OCI-LY1 (cell line): ENCODE measurements around the gene CD109.

Experiments
- H2AFZ ChIP-seq: fragments of 200-600 bp; sonication (generic), shearing (Covaris generic); 2 replicates; pipeline ENCODE4 v1.6.0; 2014; ENCODE audit warnings: antibody characterized with exemption, mild to moderate bottlenecking, low read length
- H3F3A ChIP-seq: fragments of 200-600 bp; sonication (generic), shearing (Covaris generic); 2 replicates; pipeline ENCODE4 v1.6.0; 2014; ENCODE audit warnings: mild to moderate bottlenecking, antibody characterized with exemption, low read length, moderate library complexity; ENCODE audit not compliant: insufficient read depth
- H3K27ac ChIP-seq: fragments of 200-600 bp; sonication (generic); 2 replicates; pipeline ENCODE4 v1.5.1; 2014; ENCODE audit warnings: low read length, mixed run types, mild to moderate bottlenecking, low read depth; ENCODE audit not compliant: poor library complexity, severe bottlenecking
- H3K27me3 ChIP-seq: fragments of 200-600 bp; sonication (generic); 2 replicates; pipeline ENCODE4 v1.6.0; 2014; ENCODE audit warnings: antibody characterized with exemption, mild to moderate bottlenecking, low read length, moderate library complexity; ENCODE audit not compliant: insufficient read depth
- H3K36me3 ChIP-seq: fragments of 200-600 bp; sonication (generic); 2 replicates; pipeline ENCODE4 v1.6.1; 2014; ENCODE audit warnings: mild to moderate bottlenecking, antibody characterized with exemption, low read length, moderate library complexity, mixed read lengths; ENCODE audit not compliant: insufficient read depth
- H3K4me1 ChIP-seq: fragments of 200-600 bp; sonication (generic); 2 replicates; pipeline ENCODE4 v1.5.1; 2014; ENCODE audit warnings: mild to moderate bottlenecking, low read length, moderate library complexity; ENCODE audit not compliant: insufficient read depth, severe bottlenecking
- H3K4me2 ChIP-seq: fragments of 200-600 bp; sonication (generic), shearing (Covaris generic); 2 replicates; pipeline ENCODE4 v1.6.1; 2014; ENCODE audit warnings: low read length
- H3K4me3 ChIP-seq: fragments of 200-600 bp; sonication (generic); 2 replicates; pipeline ENCODE4 v1.5.1; 2014; ENCODE audit warnings: low read length, low read depth, mild to moderate bottlenecking, mixed read lengths; ENCODE audit not compliant: poor library complexity, severe bottlenecking
- H3K79me2 ChIP-seq: fragments of 200-600 bp; shearing (Covaris generic); 2 replicates; pipeline ENCODE4 v1.6.1; 2016; ENCODE audit warnings: mixed run types, low read length, mixed read lengths; ENCODE audit not compliant: insufficient read depth
- H3K9ac ChIP-seq: fragments of 200-600 bp; sonication (generic), shearing (Covaris generic); 2 replicates; pipeline ENCODE4 v1.6.1; 2014; ENCODE audit warnings: mild to moderate bottlenecking, low read length, mixed read lengths
- H3K9me2 ChIP-seq: fragments of 200-600 bp; sonication (generic), shearing (Covaris generic); 2 replicates; pipeline ENCODE4 v1.6.1; 2014; ENCODE audit warnings: low read depth, mild to moderate bottlenecking, low read length, mixed read lengths
- H3K9me3 ChIP-seq: fragments of 200-600 bp; shearing (Covaris generic); 2 replicates; pipeline ENCODE4 v1.6.1; 2014; ENCODE audit warnings: low read length, mixed read lengths
- H4K20me1 ChIP-seq: fragments of 200-600 bp; sonication (generic), shearing (Covaris generic); 2 replicates; pipeline ENCODE4 v1.6.0; 2016; ENCODE audit warnings: mild to moderate bottlenecking, low read length; ENCODE audit not compliant: insufficient read depth
- EZH2 ChIP-seq: fragments of 200-600 bp; sonication (generic), shearing (Covaris generic); IDR thresholded peaks from 2 replicates; pipeline ENCODE4 v1.8.0; 2017; ENCODE audit warnings: borderline replicate concordance, mixed run types, mild to moderate bottlenecking, antibody characterized with exemption, low read length, moderate library complexity, mixed read lengths
- TF ChIP-seq, protein P1 (sequence below): fragments of 200-600 bp; sonication (generic), shearing (Covaris generic); IDR thresholded peaks from 2 replicates; pipeline ENCODE4 v1.5.1; 2017; ENCODE audit warnings: mild to moderate bottlenecking, antibody characterized with exemption, low read length, moderate library complexity, mixed read lengths

The CD109 gene

GRCh38 chr6:73688351-73688750, 7.7 kb upstream of the CD109 start:
- Histone ChIP-seq H3K27me3 (no peaks in the 10 kb centered on the region), H2AFZ (no peak overlapping the region), H3K27ac (no peak overlapping the region), H4K20me1 (no peaks in the 10 kb centered on the region), H3K36me3 (no peaks in the 10 kb centered on the region), H3K4me3 (no peak overlapping the region), H3K9me3 (no peaks in the 10 kb centered on the region), H3K4me1 (no peaks in the 10 kb centered on the region), H3F3A (no peaks in the 10 kb centered on the region), H3K79me2 (no peaks in the 10 kb centered on the region), H3K9me2 (no peaks in the 10 kb centered on the region), H3K4me2 (no peak overlapping the region), H3K9ac (no peak overlapping the region)
- TF ChIP-seq, protein P1, sequence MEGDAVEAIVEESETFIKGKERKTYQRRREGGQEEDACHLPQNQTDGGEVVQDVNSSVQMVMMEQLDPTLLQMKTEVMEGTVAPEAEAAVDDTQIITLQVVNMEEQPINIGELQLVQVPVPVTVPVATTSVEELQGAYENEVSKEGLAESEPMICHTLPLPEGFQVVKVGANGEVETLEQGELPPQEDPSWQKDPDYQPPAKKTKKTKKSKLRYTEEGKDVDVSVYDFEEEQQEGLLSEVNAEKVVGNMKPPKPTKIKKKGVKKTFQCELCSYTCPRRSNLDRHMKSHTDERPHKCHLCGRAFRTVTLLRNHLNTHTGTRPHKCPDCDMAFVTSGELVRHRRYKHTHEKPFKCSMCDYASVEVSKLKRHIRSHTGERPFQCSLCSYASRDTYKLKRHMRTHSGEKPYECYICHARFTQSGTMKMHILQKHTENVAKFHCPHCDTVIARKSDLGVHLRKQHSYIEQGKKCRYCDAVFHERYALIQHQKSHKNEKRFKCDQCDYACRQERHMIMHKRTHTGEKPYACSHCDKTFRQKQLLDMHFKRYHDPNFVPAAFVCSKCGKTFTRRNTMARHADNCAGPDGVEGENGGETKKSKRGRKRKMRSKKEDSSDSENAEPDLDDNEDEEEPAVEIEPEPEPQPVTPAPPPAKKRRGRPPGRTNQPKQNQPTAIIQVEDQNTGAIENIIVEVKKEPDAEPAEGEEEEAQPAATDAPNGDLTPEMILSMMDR: no peak
- no peak for TF ChIP-seq EZH2

DNA sequence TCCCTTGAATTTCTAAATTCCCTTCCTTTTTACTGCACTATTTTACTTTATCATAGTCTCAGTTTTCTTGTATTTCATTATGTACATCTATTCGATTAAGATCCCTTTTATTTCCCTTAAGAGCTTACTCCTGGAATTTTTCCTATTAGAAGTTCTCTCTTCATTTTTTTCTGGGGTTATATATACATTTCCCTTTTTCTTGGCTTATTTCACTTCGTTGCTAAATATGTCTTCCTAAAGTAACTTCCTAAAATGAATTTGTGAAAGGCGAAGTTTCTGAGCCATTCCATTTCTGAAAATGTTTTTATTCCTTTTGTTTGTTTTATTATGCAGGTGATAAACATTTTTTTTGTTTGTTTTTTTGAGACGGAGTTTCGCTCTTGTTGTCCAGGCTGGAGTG, 5.9 kb upstream of the CD109 start:
- H3K4me3 ChIP-seq: no peak overlapping the region
- no peaks in the 10 kb centered on the region for H3K27me3 ChIP-seq
- H3K9ac ChIP-seq: no peak overlapping the region
- no peak overlapping the region for H3K4me2 ChIP-seq
- no peaks in the 10 kb centered on the region for H3K4me1 ChIP-seq
- no peaks in the 10 kb centered on the region for H3K79me2 ChIP-seq
- no peaks in the 10 kb centered on the region for H4K20me1 ChIP-seq
- H3K9me3 ChIP-seq: no peaks in the 10 kb centered on the region
- H3K9me2 ChIP-seq: no peaks in the 10 kb centered on the region
- TF ChIP-seq, protein P1: no peak
- TF ChIP-seq EZH2: no peak
- no peak overlapping the region for H2AFZ ChIP-seq
- no peak overlapping the region for H3K27ac ChIP-seq
- no peaks in the 10 kb centered on the region for H3K36me3 ChIP-seq
- no peaks in the 10 kb centered on the region for H3F3A ChIP-seq

GRCh38 chr6:73691512-73691911, 4.5 kb upstream of the CD109 start:
- no peak overlapping the region for H2AFZ ChIP-seq
- no peaks in the 10 kb centered on the region for H3K36me3 ChIP-seq
- H3K4me1 ChIP-seq: peaks cover 5% of the 10 kb centered on the region
- no peaks in the 10 kb centered on the region; the same call in 1 of the 2 replicates for H3K27me3 ChIP-seq
- H3K9me2 ChIP-seq: no peaks in the 10 kb centered on the region
- no peak overlapping the region for H3K27ac ChIP-seq
- no peaks in the 10 kb centered on the region for H3F3A ChIP-seq
- no peaks in the 10 kb centered on the region for H3K79me2 ChIP-seq
- no peaks in the 10 kb centered on the region for H3K9me3 ChIP-seq
- TF ChIP-seq EZH2: no peak
- TF ChIP-seq, protein P1: no peak
- H3K9ac ChIP-seq: no peak overlapping the region
- H3K4me2 ChIP-seq: no peak overlapping the region
- H3K4me3 ChIP-seq: no peak overlapping the region
- no peaks in the 10 kb centered on the region for H4K20me1 ChIP-seq
